ENCODE data around the gene FASTKD3.

- TF ChIP-seq CTCF (IDR thresholded peaks at IDR 0.05) (no peak), POLR2A (IDR thresholded peaks at IDR 0.05) (no peak)
Observed at GRCh38 chr5:7875151-7875550, 6.3 kb upstream of the FASTKD3 start.
